ENCODE data around the gene CCDC142.

- TF ChIP-seq POLR2AphosphoS5 (IDR thresholded peaks at IDR 0.05; ENCODE audit: low read depth, low read length) (no peak), REST (IDR thresholded peaks at IDR 0.05; ENCODE audit: insufficient read depth in 1 of 2, low read depth in 2 of 2, low read length in 2 of 2) (no peak), FOXP2 (optimal IDR thresholded peaks at IDR 0.05; ENCODE audit: borderline replicate concordance, extremely low read depth, extremely low read length, insufficient read depth) (no peak), SIN3A (IDR thresholded peaks at IDR 0.05; ENCODE audit: borderline replicate concordance, insufficient read depth, low read length) (0 out of 2 replicates have a peak, but pooled peaks have one; percentile 11)
Measured at GRCh38 chr2:74457549-74458131, 25.2 kb downstream of the CCDC142 start.

All from PFSK-1 (cell line).